SK-N-SH treated with all-trans-retinoic acid at 6 μM for 48 hours (cell line): ENCODE measurements around the gene CDCP1.

ENCODE experiments used
- ATAC-seq: fragments of 200-7000 bp; cut with Tn5 transposase; 3 replicates; pipeline ENCODE4 v1.9.1; 2020; ENCODE audit warnings: mild to moderate bottlenecking, moderate library complexity
- ARNTL ChIP-seq: fragments of 450-650 bp; formaldehyde crosslinking; IDR thresholded peaks from 2 replicates; pipeline ENCODE4 v1.5.0; 2020; ENCODE audit warnings: low read depth, mild to moderate bottlenecking, moderate library complexity, borderline replicate concordance
- BACH2 ChIP-seq: fragments of 250-450 bp; sonication (Bioruptor Pico); IDR thresholded peaks from 2 replicates; pipeline ENCODE4 v1.9.0; 2021; ENCODE audit warnings: mild to moderate bottlenecking, borderline replicate concordance
- CSDC2 ChIP-seq: fragments of 250-450 bp; sonication (Bioruptor Pico); IDR thresholded peaks from 2 replicates; pipeline ENCODE4 v1.5.0; 2020; ENCODE audit warnings: mild to moderate bottlenecking, moderate library complexity
- ESRRG ChIP-seq: fragments of 250-450 bp; sonication (Bioruptor Pico); IDR thresholded peaks from 2 replicates; pipeline ENCODE4 v1.6.1; 2021; ENCODE audit warnings: mild to moderate bottlenecking
- GLIS3 ChIP-seq: fragments of 250-450 bp; sonication (Bioruptor Pico); IDR thresholded peaks from 2 replicates; pipeline ENCODE4 v1.5.0; 2020; ENCODE audit warnings: mild to moderate bottlenecking, moderate library complexity
- ISL1 ChIP-seq: fragments of 250-450 bp; sonication (Bioruptor Pico); IDR thresholded peaks from 2 replicates; pipeline ENCODE4 v2.1.2; 2022; ENCODE audit warnings: mild to moderate bottlenecking, moderate library complexity
- OSR1 ChIP-seq: fragments of 250-450 bp; sonication (Bioruptor Pico); IDR thresholded peaks from 2 replicates; pipeline ENCODE4 v1.8.0; 2022; ENCODE audit warnings: moderate library complexity, mild to moderate bottlenecking, inconsistent platforms
- PPARA ChIP-seq: fragments of 250-450 bp; sonication (Bioruptor Pico); IDR thresholded peaks from 2 replicates; pipeline ENCODE4 v1.5.0; 2020; ENCODE audit warnings: mild to moderate bottlenecking, borderline replicate concordance
- RARB ChIP-seq: fragments of 250-450 bp; sonication (Bioruptor Pico); IDR thresholded peaks from 2 replicates; pipeline ENCODE4 v1.8.0; 2021; ENCODE audit warnings: mild to moderate bottlenecking, moderate library complexity
- TCF4 ChIP-seq: fragments of 250-450 bp; sonication (Bioruptor Pico); IDR thresholded peaks from 2 replicates; pipeline ENCODE4 v1.8.0; 2021; ENCODE audit warnings: mild to moderate bottlenecking, moderate library complexity, borderline replicate concordance
- TOX ChIP-seq: fragments of 250-450 bp; sonication (Bioruptor Pico); IDR thresholded peaks from 2 replicates; pipeline ENCODE4 v1.8.0; 2021; ENCODE audit warnings: mild to moderate bottlenecking, moderate library complexity, borderline replicate concordance
- ZC3H10 ChIP-seq: fragments of 250-450 bp; sonication (Bioruptor Pico); IDR thresholded peaks from 2 replicates; pipeline ENCODE4 v1.5.1; 2021; ENCODE audit warnings: mild to moderate bottlenecking, moderate library complexity
- ZFP3 ChIP-seq: fragments of 250-450 bp; sonication (Bioruptor Pico); IDR thresholded peaks from 2 replicates; pipeline ENCODE4 v1.5.0; 2020; ENCODE audit warnings: mild to moderate bottlenecking, moderate library complexity
- ZFP30 ChIP-seq: fragments of 450-650 bp; formaldehyde crosslinking; IDR thresholded peaks from 2 replicates; pipeline ENCODE4 v1.5.0; 2022; ENCODE audit warnings: mild to moderate bottlenecking, moderate library complexity
- ZNF565 ChIP-seq: fragments of 450-650 bp; formaldehyde crosslinking; conservative IDR thresholded peaks from 2 replicates; pipeline ENCODE4 v1.5.0; 2020; ENCODE audit warnings: low read depth, mild to moderate bottlenecking, moderate library complexity
- ZNF70 ChIP-seq: fragments of 450-650 bp; formaldehyde crosslinking; IDR thresholded peaks from 2 replicates; pipeline ENCODE4 v1.5.0; 2020; ENCODE audit warnings: mild to moderate bottlenecking, moderate library complexity
- ZNF8 ChIP-seq: fragments of 450-650 bp; formaldehyde crosslinking; IDR thresholded peaks from 2 replicates; pipeline ENCODE4 v1.5.0; 2020; ENCODE audit warnings: mild to moderate bottlenecking, moderate library complexity
- TF ChIP-seq, protein P1 (sequence below): fragments of 250-450 bp; sonication (Bioruptor Pico); IDR thresholded peaks from 2 replicates; pipeline ENCODE4 v1.8.0; 2020; ENCODE audit warnings: mild to moderate bottlenecking, moderate library complexity, borderline replicate concordance
- TF ChIP-seq, protein P2 (sequence below): fragments of 250-450 bp; sonication (Bioruptor Pico); IDR thresholded peaks from 2 replicates; pipeline ENCODE4 v1.8.0; 2021; ENCODE audit warnings: low read depth, mild to moderate bottlenecking, moderate library complexity, borderline replicate concordance
- TF ChIP-seq, protein P3 (sequence below): fragments of 250-450 bp; sonication (Bioruptor Pico); IDR thresholded peaks from 2 replicates; pipeline ENCODE4 v1.5.1; 2021; ENCODE audit warnings: mild to moderate bottlenecking, moderate library complexity
- TF ChIP-seq, protein P4 (sequence below): fragments of 250-450 bp; sonication (Bioruptor Pico); IDR thresholded peaks from 2 replicates; pipeline ENCODE4 v1.5.1; 2020; ENCODE audit warnings: low read depth, mild to moderate bottlenecking, moderate library complexity
- TF ChIP-seq, protein P5 (sequence below): fragments of 250-450 bp; sonication (Bioruptor Pico); IDR thresholded peaks from 2 replicates; pipeline ENCODE4 v1.5.0; 2020; ENCODE audit warnings: mild to moderate bottlenecking, moderate library complexity

The CDCP1 gene

DNA sequence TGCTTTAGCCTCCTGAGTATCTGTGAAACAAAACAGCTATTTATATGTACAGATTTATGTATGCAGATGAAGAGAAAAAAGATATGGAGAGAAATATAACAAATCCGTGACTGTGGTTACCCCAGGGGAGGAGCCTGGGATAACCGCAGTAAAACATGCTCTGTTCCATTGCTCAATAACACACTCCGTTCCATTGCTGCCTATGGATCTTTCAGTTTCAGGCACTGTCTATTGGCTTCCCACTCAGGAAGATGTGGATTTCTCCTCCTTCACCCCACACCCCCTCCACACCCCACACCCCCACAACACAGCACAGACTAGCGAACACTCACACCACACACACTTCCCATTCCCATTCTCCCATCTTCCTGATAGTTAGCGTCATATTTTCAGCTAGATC, 47.9 kb downstream of the CDCP1 start:
- ATAC-seq, result no peak
- TF ChIP-seq ESRRG (CRISPR knock-in tag), result no peak
- TF ChIP-seq RARB (CRISPR knock-in tag), result no peak
- no peak for TF ChIP-seq GLIS3 (CRISPR knock-in tag)
- no peak for TF ChIP-seq BACH2 (CRISPR knock-in tag)
- TF ChIP-seq, protein P1, sequence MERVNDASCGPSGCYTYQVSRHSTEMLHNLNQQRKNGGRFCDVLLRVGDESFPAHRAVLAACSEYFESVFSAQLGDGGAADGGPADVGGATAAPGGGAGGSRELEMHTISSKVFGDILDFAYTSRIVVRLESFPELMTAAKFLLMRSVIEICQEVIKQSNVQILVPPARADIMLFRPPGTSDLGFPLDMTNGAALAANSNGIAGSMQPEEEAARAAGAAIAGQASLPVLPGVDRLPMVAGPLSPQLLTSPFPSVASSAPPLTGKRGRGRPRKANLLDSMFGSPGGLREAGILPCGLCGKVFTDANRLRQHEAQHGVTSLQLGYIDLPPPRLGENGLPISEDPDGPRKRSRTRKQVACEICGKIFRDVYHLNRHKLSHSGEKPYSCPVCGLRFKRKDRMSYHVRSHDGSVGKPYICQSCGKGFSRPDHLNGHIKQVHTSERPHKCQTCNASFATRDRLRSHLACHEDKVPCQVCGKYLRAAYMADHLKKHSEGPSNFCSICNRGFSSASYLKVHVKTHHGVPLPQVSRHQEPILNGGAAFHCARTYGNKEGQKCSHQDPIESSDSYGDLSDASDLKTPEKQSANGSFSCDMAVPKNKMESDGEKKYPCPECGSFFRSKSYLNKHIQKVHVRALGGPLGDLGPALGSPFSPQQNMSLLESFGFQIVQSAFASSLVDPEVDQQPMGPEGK (CRISPR knock-in tag), result no peak
- no peak for TF ChIP-seq ISL1 (CRISPR knock-in tag)
- TF ChIP-seq TOX (CRISPR knock-in tag), result no peak
- no peak for TF ChIP-seq CSDC2 (CRISPR knock-in tag)
- TF ChIP-seq ZFP30 (CRISPR knock-in tag), result no peak
- no peak for TF ChIP-seq TCF4 (CRISPR knock-in tag)
- TF ChIP-seq ZNF565, result no peak
- no peak for TF ChIP-seq ARNTL (CRISPR knock-in tag)
- TF ChIP-seq, protein P2, sequence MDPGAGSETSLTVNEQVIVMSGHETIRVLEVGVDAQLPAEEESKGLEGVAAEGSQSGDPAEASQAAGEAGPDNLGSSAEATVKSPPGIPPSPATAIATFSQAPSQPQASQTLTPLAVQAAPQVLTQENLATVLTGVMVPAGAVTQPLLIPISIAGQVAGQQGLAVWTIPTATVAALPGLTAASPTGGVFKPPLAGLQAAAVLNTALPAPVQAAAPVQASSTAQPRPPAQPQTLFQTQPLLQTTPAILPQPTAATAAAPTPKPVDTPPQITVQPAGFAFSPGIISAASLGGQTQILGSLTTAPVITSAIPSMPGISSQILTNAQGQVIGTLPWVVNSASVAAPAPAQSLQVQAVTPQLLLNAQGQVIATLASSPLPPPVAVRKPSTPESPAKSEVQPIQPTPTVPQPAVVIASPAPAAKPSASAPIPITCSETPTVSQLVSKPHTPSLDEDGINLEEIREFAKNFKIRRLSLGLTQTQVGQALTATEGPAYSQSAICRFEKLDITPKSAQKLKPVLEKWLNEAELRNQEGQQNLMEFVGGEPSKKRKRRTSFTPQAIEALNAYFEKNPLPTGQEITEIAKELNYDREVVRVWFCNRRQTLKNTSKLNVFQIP (CRISPR knock-in tag), result no peak
- no peak for TF ChIP-seq OSR1
- TF ChIP-seq, protein P3, sequence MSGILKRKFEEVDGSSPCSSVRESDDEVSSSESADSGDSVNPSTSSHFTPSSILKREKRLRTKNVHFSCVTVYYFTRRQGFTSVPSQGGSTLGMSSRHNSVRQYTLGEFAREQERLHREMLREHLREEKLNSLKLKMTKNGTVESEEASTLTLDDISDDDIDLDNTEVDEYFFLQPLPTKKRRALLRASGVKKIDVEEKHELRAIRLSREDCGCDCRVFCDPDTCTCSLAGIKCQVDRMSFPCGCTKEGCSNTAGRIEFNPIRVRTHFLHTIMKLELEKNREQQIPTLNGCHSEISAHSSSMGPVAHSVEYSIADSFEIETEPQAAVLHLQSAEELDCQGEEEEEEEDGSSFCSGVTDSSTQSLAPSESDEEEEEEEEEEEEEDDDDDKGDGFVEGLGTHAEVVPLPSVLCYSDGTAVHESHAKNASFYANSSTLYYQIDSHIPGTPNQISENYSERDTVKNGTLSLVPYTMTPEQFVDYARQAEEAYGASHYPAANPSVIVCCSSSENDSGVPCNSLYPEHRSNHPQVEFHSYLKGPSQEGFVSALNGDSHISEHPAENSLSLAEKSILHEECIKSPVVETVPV (CRISPR knock-in tag), result no peak
- TF ChIP-seq, protein P4, sequence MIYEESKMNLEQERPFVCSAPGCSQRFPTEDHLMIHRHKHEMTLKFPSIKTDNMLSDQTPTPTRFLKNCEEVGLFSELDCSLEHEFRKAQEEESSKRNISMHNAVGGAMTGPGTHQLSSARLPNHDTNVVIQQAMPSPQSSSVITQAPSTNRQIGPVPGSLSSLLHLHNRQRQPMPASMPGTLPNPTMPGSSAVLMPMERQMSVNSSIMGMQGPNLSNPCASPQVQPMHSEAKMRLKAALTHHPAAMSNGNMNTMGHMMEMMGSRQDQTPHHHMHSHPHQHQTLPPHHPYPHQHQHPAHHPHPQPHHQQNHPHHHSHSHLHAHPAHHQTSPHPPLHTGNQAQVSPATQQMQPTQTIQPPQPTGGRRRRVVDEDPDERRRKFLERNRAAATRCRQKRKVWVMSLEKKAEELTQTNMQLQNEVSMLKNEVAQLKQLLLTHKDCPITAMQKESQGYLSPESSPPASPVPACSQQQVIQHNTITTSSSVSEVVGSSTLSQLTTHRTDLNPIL, result no peak
- no peak for TF ChIP-seq ZC3H10
- TF ChIP-seq ZFP3, result no peak
- TF ChIP-seq, all 23 proteins: peak for 0

DNA sequence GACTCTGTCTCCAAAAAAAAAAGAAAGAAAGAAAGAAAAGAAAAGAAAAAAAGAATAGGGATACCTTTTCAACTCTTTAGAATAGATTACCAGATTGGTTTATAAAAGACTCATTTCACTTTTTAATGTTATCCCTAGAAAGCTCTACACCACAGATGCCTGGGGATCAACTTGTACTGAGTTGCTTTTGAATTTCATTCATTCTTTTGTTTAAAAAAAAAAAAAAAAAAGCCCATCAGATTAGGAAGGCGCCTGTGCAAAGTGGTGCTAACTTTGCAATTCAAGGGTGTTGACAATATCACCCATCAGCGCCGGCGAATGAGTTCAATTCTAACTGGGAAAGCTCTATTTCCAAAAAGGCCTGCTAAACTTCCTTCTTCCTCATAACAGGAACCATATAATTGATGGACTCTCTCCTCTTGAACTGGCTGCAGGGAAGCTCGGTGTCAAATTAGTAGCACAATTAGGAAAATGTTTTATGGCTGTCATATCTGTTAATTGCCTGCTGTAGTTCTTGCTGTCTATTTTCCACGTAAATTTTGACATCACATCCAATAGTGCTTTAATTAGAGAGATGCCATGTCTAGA, 48.8 kb downstream of the CDCP1 start:
- no peak for ATAC-seq
- TF ChIP-seq PPARA (CRISPR knock-in tag) (no peak), ESRRG (CRISPR knock-in tag) (no peak), ZC3H10 (no peak), ZFP3 (no peak), ISL1 (CRISPR knock-in tag) (no peak), ZNF8 (CRISPR knock-in tag) (no peak), OSR1 (no peak), ZFP30 (CRISPR knock-in tag) (no peak), TOX (CRISPR knock-in tag) (no peak), ARNTL (CRISPR knock-in tag) (no peak), CSDC2 (CRISPR knock-in tag) (no peak), ZNF70 (CRISPR knock-in tag) (no peak), TCF4 (CRISPR knock-in tag) (no peak), RARB (CRISPR knock-in tag) (no peak), ZNF565 (no peak)
- TF ChIP-seq, protein P3 (CRISPR knock-in tag), result no peak
- TF ChIP-seq, protein P1 (CRISPR knock-in tag), result no peak
- TF ChIP-seq, protein P2 (CRISPR knock-in tag), result no peak
- TF ChIP-seq, protein P4, result no peak
- TF ChIP-seq, protein P5, sequence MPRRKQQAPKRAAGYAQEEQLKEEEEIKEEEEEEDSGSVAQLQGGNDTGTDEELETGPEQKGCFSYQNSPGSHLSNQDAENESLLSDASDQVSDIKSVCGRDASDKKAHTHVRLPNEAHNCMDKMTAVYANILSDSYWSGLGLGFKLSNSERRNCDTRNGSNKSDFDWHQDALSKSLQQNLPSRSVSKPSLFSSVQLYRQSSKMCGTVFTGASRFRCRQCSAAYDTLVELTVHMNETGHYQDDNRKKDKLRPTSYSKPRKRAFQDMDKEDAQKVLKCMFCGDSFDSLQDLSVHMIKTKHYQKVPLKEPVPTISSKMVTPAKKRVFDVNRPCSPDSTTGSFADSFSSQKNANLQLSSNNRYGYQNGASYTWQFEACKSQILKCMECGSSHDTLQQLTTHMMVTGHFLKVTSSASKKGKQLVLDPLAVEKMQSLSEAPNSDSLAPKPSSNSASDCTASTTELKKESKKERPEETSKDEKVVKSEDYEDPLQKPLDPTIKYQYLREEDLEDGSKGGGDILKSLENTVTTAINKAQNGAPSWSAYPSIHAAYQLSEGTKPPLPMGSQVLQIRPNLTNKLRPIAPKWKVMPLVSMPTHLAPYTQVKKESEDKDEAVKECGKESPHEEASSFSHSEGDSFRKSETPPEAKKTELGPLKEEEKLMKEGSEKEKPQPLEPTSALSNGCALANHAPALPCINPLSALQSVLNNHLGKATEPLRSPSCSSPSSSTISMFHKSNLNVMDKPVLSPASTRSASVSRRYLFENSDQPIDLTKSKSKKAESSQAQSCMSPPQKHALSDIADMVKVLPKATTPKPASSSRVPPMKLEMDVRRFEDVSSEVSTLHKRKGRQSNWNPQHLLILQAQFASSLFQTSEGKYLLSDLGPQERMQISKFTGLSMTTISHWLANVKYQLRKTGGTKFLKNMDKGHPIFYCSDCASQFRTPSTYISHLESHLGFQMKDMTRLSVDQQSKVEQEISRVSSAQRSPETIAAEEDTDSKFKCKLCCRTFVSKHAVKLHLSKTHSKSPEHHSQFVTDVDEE (CRISPR knock-in tag), result no peak
